AG09319 (cell line): ENCODE data around the gene MLLT10.

ENCODE experiments used
- DNase-seq: peaks from one replicate; pipeline ENCODE4 v3.0.0-alpha.2; 2010; ENCODE audit warnings: low read depth; ENCODE audit errors: extremely low read depth
- TF ChIP-seq, protein P1 (sequence below): IDR thresholded peaks from 2 replicates; pipeline ENCODE4 v1.5.1; 2011; ENCODE audit warnings: low read depth, mild to moderate bottlenecking, inconsistent platforms, low read length, moderate library complexity

MLLT10 gene

DNA sequence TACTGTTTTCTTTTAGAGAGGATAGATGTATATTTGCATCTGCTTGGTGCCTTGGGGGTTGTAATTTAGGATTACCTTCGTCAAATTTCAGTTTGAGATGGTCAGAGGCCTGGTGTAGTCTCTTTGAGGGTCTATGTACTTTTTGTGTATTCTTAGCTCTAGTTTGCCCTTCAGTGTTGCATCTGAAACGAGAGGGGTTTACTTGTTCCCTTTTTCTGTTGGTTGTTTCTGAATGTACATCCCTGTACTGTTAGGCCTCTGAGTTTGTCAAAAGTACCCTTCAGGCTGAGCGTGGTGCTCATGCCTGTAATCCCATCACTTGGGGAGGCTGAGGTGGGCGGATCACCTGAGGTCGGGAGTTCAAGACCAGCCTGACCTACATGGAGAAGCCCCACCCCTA, 60.0 kb downstream of the MLLT10 start:
- TF ChIP-seq, protein P1, sequence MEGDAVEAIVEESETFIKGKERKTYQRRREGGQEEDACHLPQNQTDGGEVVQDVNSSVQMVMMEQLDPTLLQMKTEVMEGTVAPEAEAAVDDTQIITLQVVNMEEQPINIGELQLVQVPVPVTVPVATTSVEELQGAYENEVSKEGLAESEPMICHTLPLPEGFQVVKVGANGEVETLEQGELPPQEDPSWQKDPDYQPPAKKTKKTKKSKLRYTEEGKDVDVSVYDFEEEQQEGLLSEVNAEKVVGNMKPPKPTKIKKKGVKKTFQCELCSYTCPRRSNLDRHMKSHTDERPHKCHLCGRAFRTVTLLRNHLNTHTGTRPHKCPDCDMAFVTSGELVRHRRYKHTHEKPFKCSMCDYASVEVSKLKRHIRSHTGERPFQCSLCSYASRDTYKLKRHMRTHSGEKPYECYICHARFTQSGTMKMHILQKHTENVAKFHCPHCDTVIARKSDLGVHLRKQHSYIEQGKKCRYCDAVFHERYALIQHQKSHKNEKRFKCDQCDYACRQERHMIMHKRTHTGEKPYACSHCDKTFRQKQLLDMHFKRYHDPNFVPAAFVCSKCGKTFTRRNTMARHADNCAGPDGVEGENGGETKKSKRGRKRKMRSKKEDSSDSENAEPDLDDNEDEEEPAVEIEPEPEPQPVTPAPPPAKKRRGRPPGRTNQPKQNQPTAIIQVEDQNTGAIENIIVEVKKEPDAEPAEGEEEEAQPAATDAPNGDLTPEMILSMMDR, result no peak
- DNase-seq, result no peak

GRCh38 chr10:21599582-21599981, 65.5 kb downstream of the MLLT10 start:
- TF ChIP-seq, protein P1, result no peak
- no peak for DNase-seq

DNA sequence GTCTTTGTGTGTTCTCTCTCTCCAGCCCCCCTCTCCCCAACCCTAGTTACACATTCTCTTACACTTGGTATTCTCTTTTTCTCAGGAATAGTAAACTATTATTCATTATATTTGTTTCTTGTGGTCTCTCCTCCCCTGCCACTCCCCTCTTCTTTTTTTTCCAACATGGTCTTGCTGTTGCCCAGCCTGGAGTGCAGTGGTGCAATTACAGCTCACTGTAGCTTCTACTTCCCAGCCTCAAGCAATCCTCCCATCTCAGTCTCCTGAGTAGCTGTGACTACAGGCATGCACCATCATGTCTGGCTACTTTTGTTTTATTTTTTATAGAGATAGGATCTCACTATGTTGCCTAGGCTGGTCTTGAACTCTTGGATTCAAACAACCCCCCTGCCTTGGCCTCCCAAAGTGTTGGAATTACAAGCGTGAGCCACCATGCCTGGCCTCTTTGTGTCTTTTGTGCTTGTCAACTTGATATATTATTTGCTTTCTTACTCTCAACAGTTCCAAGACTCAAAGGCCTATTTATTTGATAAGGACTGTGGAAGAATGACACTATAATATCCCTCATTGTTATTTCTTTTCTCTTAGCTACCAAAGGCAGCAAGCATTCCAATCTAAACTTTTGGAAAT, 66.9 kb downstream of the MLLT10 start:
- TF ChIP-seq, protein P1, result no peak
- no peak for DNase-seq

DNA sequence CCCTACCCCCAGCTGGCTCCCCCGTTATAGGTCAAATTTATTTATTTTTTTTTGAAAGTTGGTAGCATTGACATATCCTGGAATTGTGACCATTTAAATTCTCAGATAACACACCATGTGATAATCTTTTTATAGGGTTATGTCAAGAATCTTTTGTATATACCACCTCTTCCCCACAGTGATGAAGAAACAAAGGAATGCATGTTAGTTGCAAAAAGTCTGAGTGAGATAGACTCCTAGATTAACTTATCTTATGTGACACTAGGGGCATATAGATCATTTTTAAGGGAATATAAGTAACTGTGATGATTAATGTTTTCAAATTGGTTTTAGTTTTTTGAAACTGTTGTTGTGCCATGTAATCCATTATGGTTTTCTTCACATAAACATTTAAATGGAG, 68.3 kb downstream of the MLLT10 start:
- DNase-seq, result no peak
- TF ChIP-seq, protein P1, result no peak

- TF ChIP-seq, protein P1, result no peak
Observed at GRCh38 chr10:21603721-21604120, 69.7 kb downstream of the MLLT10 start.

DNA sequence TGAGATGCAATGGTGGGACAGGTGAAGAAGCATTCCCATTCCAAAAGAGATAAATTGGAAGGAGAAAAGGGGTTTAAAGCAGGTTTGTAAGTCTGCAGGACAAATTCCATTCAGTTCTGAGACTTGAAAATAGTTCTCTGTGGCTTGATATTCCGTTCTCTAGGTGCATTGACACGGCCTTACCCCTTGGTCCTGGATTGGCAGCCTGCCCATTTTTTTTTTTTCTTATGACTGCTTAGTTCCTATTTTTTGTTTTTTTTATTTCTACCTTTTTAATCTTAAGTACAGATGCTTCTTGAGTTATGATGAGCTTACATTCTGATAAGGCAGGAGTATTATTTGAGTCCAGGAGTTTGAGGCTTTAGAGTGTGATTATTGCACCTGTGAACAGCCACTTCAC, 70.6 kb downstream of the MLLT10 start:
- TF ChIP-seq, protein P1, result no peak
- no peak for DNase-seq

More at GRCh38 chr10:21603721-21604120, 69.7 kb downstream of the MLLT10 start:
- no peak for DNase-seq

DNA sequence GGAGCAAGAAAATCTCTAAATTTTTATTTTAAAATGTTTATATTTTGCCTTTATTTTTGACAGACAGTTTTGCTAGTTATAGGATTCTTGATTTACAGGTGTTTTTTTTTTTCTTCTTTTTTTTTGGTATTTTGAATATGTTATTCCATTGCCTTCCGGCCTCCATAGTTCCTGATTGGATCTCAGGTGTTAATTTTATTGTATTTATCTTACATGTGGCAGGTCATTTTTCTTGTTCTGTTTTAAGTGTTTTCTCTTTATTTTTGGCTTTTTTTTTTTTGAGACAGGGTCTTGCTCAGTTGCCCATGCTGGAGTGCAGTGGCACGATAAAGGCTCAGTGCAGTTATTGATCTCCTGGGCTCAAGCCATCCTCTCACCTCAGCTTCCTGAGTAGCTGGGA, 73.9 kb downstream of the MLLT10 start:
- DNase-seq, result no peak
- TF ChIP-seq, protein P1, result no peak
